Left cardiac atrium (tissue), 4 donors: ENCODE measurements around the gene IFRD2. TPM values are rescaled to one million over a fixed set of nuclear protein-coding genes. Genes with fewer than 3 reads are reported as not detected.

Source experiments
- ATAC-seq, 2 donors: fragments of 200-7000 bp; cut with Tn5 transposase; one replicate each; pipeline ENCODE4 v1.9.1; 2020; ENCODE audit warnings: mild to moderate bottlenecking in 2 of 2, moderate library complexity in 2 of 2
- DNase-seq: peaks from one replicate; pipeline ENCODE4 v3.0.0-alpha.2; 2020
- intact Hi-C, 2 donors: fragments of 100-400 bp; cut with DNase I; formaldehyde crosslinking; loops; one replicate each; pipeline versions ENCODE4 v1.14.1 to v1.15.1; 2022 to 2023
- long read RNA-seq: library from polyadenylated mRNA; unstranded; transcript quantifications from one replicate; pipeline ENCODE4 v2.0.0, GENCODE V29; 2021
- total RNA-seq, 2 donors: library from RNA; stranded (reverse); fragmentation: NEBNext Ultra II Directional; extraction: Animal tissue kit (Norgen Biotek cat#: 25700); gene quantifications; one replicate each; pipeline ENCODE4 v1.2.1, GENCODE V29; 2021
- donor health status: DM: no; HTN: yes; CAD: no.
- donor health status: DM: no; HTN: yes; CAD: no; lungs with severe emphysema.
- donor health status: DM: yes; HTN: yes; CAD: no.
- donor health status: Dilated cardiomyopathy.

The IFRD2 gene
- 10 to 100 TPM; 53.1 to 68.8 TPM for total RNA-seq
- long read RNA-seq, transcript IFRD2-202 (12 exons, 2,109 nt), result major isoform, 227 of 302 reads
- long read RNA-seq, partial matches to known transcripts, result 29 of 302 reads
- long read RNA-seq, other reads (novel, unspliced or antisense), result 42 of 302 reads

- intact Hi-C loops, result no loop called here
- DNase-seq, result peak; percentile 99
- peak; percentile 95 to 96 for ATAC-seq
Measured at GRCh38 chr3:50292159-50293078, at the start of gene IFRD2. Gene IFRD2 (minus strand): TSS chr3:50292429. CDS start chr3:50292274, 155 bp downstream.

GRCh38 chr3:50341537-50341936 lies 49.3 kb upstream of the IFRD2 start:
- intact Hi-C loops, result no loop called here
- DNase-seq (no peak), ATAC-seq (no peak)

GRCh38 chr3:50340448-50341329 lies 48.5 kb upstream of the IFRD2 start, which contains the start of gene RASSF1:
Gene RASSF1 (minus strand): TSS chr3:50340836. CDS start chr3:50340805, 31 bp downstream.
- intact Hi-C loops, result no loop called here

GRCh38 chr3:50340147-50340447 lies 47.9 kb upstream of the IFRD2 start:
- intact Hi-C loops, result no loop called here
- DNase-seq (no peak), ATAC-seq (no peak)

More at GRCh38 chr3:50340448-50341329, 48.5 kb upstream of the IFRD2 start, which contains the start of gene RASSF1:
- ATAC-seq (peak; percentile 21 to 47), DNase-seq (peak; percentile 86)

GRCh38 chr3:50339485-50340146 lies 47.4 kb upstream of the IFRD2 start:
- intact Hi-C loops, result no loop called here
- DNase-seq (no peak), ATAC-seq (no peak)

- intact Hi-C loops, result no loop called here
- ATAC-seq, result no peak
Measured at GRCh38 chr3:50338965-50339364, 46.7 kb upstream of the IFRD2 start.

GRCh38 chr3:50337175-50337861 lies 45.1 kb upstream of the IFRD2 start:
- DNase-seq, result peak; percentile 100
- peak; percentile 88 to 89 for ATAC-seq
- intact Hi-C loops, result no loop called here

More at GRCh38 chr3:50338965-50339364, 46.7 kb upstream of the IFRD2 start:
- no peak for DNase-seq

GRCh38 chr3:50336452-50337174 lies 44.4 kb upstream of the IFRD2 start:
- no peak for DNase-seq
- ATAC-seq, result peak in 1 of 2 donors; percentile 35
- intact Hi-C loops, result no loop called here

GRCh38 chr3:50334339-50335075 lies 42.3 kb upstream of the IFRD2 start:
- intact Hi-C loops, result no loop called here
- no peak for DNase-seq

GRCh38 chr3:50333744-50334328 lies 41.6 kb upstream of the IFRD2 start:
- peak; percentile 80 for DNase-seq

More at GRCh38 chr3:50334339-50335075, 42.3 kb upstream of the IFRD2 start:
- ATAC-seq, result no peak

GRCh38 chr3:50331364-50331907 lies 39.2 kb upstream of the IFRD2 start:
- DNase-seq (no peak), ATAC-seq (no peak)
- intact Hi-C loops, result no loop called here

More at GRCh38 chr3:50333744-50334328, 41.6 kb upstream of the IFRD2 start:
- intact Hi-C loops, result no loop called here
- peak in 1 of 2 donors; percentile 12 for ATAC-seq

GRCh38 chr3:50330330-50330729 lies 38.1 kb upstream of the IFRD2 start:
- intact Hi-C loops, result no loop called here
- no peak for DNase-seq
- no peak for ATAC-seq

- intact Hi-C loops, result loop anchor here in 1 of 2 donors (5.0 to 10.0 kb wide), 2 partner anchors 56 to 93 kb away; partner anchors contain the start of gene GNAI2
- ATAC-seq, result peak; percentile 84 to 93
- DNase-seq, result peak; percentile 98
Measured at GRCh38 chr3:50327943-50328691, 35.9 kb upstream of the IFRD2 start, which contains the start of gene TUSC2. Gene TUSC2 (minus strand): TSS chr3:50328223. CDS start chr3:50328099, 124 bp downstream.

GRCh38 chr3:50327129-50327528 lies 34.9 kb upstream of the IFRD2 start:
- DNase-seq, result no peak
- intact Hi-C loops, result loop anchor here in 1 of 2 donors (5.0 to 10.0 kb wide), 2 partner anchors 55 to 92 kb away; partner anchors contain the start of gene GNAI2

GRCh38 chr3:50326182-50326541 lies 33.9 kb upstream of the IFRD2 start:
- ATAC-seq (no peak), DNase-seq (no peak)
- intact Hi-C loops, result loop anchor here in 1 of 2 donors (5.0 to 10.0 kb wide), 2 partner anchors 54 to 91 kb away; partner anchors contain the start of gene GNAI2

More at GRCh38 chr3:50327129-50327528, 34.9 kb upstream of the IFRD2 start:
- no peak for ATAC-seq
